ENCODE measurements around the gene ARF4. TPM values are rescaled to one million over a fixed set of nuclear protein-coding genes. Genes with fewer than 3 reads are reported as not detected.

Gene ARF4
- polyA plus RNA-seq, 3 donors: 60.2 to 229 (median 224) TPM

DNA sequence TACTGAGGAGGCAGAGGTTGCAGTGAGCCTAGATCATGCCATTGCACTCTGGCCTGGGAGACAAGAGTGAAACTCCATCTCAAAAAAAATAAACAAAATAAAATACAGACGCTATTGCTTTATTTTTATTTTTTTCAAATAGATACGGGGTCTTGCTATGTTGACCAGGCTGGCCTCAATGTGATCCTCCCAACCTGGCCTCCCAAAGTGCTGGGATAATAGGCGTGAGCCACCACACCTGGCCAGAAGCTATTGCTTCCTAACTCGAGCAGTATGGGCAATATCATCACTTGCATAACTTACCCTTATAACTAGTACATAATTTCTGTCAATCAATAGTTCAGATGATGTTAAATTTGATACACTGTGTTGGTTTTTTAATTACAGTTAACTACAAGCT is 3.0 kb downstream of the ARF4 start:
- Mint-ChIP-seq H3K9me3 (peaks cover 0 to 2% (median 0%) of the 10 kb centered on the region in 7 donors), H3K36me3 (peaks cover 22 to 45% of the 10 kb centered on the region in 2 donors), H3K4me1 (peaks cover 36% of the 10 kb centered on the region), H3K27me3 (ENCODE audit: low read depth in 3 of 3) (no peaks in the 10 kb centered on the region), H3K4me3 (peak overlapping the region in 1 of 2 donors; percentile 48), H3K27ac (peak overlapping the region in 1 of 7 donors; percentile 42)
- Histone ChIP-seq H3K36me3 (replicated peaks in 1 of 2; ENCODE audit: control insufficient read depth in 1 of 2, insufficient read depth in 2 of 2, low read length in 2 of 2) (peaks cover 0 to 14% of the 10 kb centered on the region in 2 donors), H3K9ac (ENCODE audit: insufficient read depth, low read length, poor library complexity, severe bottlenecking) (no peak overlapping the region), H4K20me1 (ENCODE audit: insufficient read depth, low read length) (peaks cover 76% of the 10 kb centered on the region), H3K79me2 (ENCODE audit: insufficient read depth, low read length) (peaks cover 88% of the 10 kb centered on the region), H3K4me3 (replicated peaks in 1 of 3; ENCODE audit: low read depth in 2 of 3, low read length in 3 of 3) (no peak overlapping the region), H3K27ac (ENCODE audit: low read depth in 1 of 2, low read length in 2 of 2) (no peak overlapping the region), H3K4me2 (replicated peaks; ENCODE audit: extremely low read depth, low read length, poor library complexity, severe bottlenecking) (no peak overlapping the region), H3K9me3 (replicated peaks in 1 of 2; ENCODE audit: control insufficient read depth in 1 of 2, insufficient read depth in 1 of 2, low read length in 2 of 2) (no peaks in the 10 kb centered on the region), H3K27me3 (ENCODE audit: control insufficient read depth in 2 of 2, insufficient read depth in 2 of 2, low read length in 2 of 2) (no peaks in the 10 kb centered on the region), H2AFZ (ENCODE audit: insufficient read depth, low read depth, low read length, poor library complexity, severe bottlenecking) (no peak overlapping the region), H3K4me1 (ENCODE audit: control insufficient read depth in 1 of 2, insufficient read depth in 2 of 2, low read length in 2 of 2) (peaks cover 20 to 28% of the 10 kb centered on the region in 2 donors)
- DNase-seq: no peak
- intact Hi-C loops (cut with micrococcal nuclease): loop anchor here in 1 of 2 donors (10.0 kb wide), 2 partner anchors 61 to 101 kb away; partner anchors contain the start of gene DENND6A
- TF ChIP-seq, protein P1, sequence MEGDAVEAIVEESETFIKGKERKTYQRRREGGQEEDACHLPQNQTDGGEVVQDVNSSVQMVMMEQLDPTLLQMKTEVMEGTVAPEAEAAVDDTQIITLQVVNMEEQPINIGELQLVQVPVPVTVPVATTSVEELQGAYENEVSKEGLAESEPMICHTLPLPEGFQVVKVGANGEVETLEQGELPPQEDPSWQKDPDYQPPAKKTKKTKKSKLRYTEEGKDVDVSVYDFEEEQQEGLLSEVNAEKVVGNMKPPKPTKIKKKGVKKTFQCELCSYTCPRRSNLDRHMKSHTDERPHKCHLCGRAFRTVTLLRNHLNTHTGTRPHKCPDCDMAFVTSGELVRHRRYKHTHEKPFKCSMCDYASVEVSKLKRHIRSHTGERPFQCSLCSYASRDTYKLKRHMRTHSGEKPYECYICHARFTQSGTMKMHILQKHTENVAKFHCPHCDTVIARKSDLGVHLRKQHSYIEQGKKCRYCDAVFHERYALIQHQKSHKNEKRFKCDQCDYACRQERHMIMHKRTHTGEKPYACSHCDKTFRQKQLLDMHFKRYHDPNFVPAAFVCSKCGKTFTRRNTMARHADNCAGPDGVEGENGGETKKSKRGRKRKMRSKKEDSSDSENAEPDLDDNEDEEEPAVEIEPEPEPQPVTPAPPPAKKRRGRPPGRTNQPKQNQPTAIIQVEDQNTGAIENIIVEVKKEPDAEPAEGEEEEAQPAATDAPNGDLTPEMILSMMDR (IDR thresholded peaks at IDR 0.05): no peak
- 94% methylated on average over 2 of the region's 4 CpGs for WGBS (ENCODE audit: insufficient coverage)

DNA sequence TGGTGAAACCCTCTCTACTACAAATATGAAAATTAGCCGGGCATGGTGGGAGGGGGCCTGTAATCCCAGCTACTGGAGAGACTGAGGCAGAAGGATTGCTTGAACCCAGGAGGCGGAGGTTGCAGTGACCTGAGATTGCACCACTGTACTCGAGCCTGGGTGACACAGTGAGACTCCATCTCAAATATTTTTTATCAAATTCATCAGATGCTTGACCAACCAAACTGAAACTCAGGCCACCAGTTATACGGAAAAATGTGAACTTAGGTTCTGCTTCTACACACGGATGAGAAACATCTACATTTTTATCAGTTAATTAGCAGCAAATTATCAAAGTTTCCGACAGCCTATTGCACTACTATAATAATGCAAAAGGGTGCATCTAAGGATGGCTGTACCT is 4.8 kb downstream of the ARF4 start:
- Histone ChIP-seq H3K4me3 (replicated peaks in 1 of 3; ENCODE audit: low read depth in 2 of 3, low read length in 3 of 3) (no peak overlapping the region), H3K27ac (ENCODE audit: low read depth in 1 of 2, low read length in 2 of 2) (no peak overlapping the region), H3K79me2 (ENCODE audit: insufficient read depth, low read length) (peaks cover 97% of the 10 kb centered on the region), H3K4me1 (ENCODE audit: control insufficient read depth in 1 of 2, insufficient read depth in 2 of 2, low read length in 2 of 2) (peaks cover 14 to 21% of the 10 kb centered on the region in 2 donors), H3K9ac (ENCODE audit: insufficient read depth, low read length, poor library complexity, severe bottlenecking) (no peak overlapping the region), H3K36me3 (replicated peaks in 1 of 2; ENCODE audit: control insufficient read depth in 1 of 2, insufficient read depth in 2 of 2, low read length in 2 of 2) (peaks cover 0 to 17% of the 10 kb centered on the region in 2 donors), H3K4me2 (replicated peaks; ENCODE audit: extremely low read depth, low read length, poor library complexity, severe bottlenecking) (no peak overlapping the region), H4K20me1 (ENCODE audit: insufficient read depth, low read length) (peaks cover 94% of the 10 kb centered on the region), H3K9me3 (replicated peaks in 1 of 2; ENCODE audit: control insufficient read depth in 1 of 2, insufficient read depth in 1 of 2, low read length in 2 of 2) (no peaks in the 10 kb centered on the region), H3K27me3 (ENCODE audit: control insufficient read depth in 2 of 2, insufficient read depth in 2 of 2, low read length in 2 of 2) (no peaks in the 10 kb centered on the region), H2AFZ (ENCODE audit: insufficient read depth, low read depth, low read length, poor library complexity, severe bottlenecking) (no peak overlapping the region)
- Mint-ChIP-seq H3K4me3 (no peak overlapping the region), H3K27ac (peak overlapping the region in 1 of 7 donors; percentile 21), H3K36me3 (peaks cover 22 to 53% of the 10 kb centered on the region in 2 donors), H3K4me1 (peaks cover 30% of the 10 kb centered on the region), H3K27me3 (ENCODE audit: low read depth in 3 of 3) (no peaks in the 10 kb centered on the region), H3K9me3 (peaks cover 0 to 2% (median 0%) of the 10 kb centered on the region in 7 donors)
- TF ChIP-seq, protein P1 (IDR thresholded peaks at IDR 0.05): no peak
- intact Hi-C loops (cut with micrococcal nuclease): loop anchor here in 1 of 2 donors (10.0 kb wide), 2 partner anchors 62 to 102 kb away; partner anchors contain the start of gene DENND6A
- 100% methylated on average over 3 of the region's 6 CpGs for WGBS (ENCODE audit: insufficient coverage)
- DNase-seq: no peak
